Measurements from ENCODE around the gene ZP3.
"Not testable (repeated sequence)": the region's sequence is repeated elsewhere in the genome, so short reads cannot be mapped to it uniquely, and the experiment has no call there.

Gene ZP3

DNA sequence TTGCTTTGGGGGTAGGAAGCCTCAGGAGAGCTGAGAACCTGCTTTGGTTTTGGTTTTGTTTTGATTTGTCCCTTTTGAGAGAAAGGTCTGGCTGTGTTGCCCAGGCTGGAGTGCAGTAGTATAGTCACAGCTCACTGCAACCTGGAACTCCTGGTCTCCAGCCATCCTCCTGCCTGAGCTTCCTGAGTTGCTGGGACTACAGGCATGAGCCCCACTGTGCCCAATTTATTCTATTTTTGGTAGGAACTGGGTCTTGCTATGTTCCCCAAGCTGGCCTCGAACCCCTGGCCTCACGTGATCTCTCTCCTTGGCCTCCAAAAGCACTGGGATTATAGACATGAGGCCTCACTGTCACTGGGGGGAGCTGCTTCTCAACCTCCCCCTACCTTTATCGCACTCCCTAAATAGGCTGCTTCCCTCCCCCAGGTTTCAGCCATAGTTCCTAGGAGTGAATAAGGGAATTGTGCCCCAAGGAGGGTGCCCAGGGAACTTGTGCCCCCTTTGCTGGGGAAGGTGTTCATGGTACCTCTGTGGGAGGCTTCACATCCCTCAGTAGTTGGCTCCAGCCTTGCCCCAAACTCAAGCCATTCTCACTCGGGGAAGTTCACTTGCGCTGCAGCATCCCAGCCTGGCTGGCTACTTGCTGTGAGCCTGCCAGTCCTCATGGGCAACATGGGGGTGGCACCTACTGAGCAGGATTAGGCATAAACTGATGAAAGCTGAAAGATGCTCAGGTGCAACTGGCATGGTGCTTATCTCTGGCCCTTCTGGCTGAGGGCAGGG lies 18.1 kb downstream of the ZP3 start:
- not testable (repeated sequence) for DNase-seq

DNA sequence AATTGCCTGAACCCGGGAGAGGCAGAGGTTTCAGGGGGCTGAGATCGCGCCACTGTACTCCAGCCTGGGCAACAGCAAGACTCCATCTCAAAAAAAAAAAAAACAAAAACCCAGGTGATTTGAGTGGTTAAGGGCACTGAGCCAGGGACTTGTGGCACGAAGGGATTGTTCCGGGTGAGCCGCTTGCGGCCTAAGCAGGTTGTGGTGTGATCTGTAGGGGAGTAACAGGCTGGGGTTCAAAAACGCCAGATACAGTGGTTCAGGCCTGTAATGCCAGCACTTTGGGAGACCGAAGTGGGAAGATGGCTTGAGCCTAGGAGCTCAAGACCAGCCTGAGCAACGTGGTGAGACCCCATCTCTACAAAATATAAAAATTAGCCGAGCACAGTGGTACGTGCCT lies 19.1 kb downstream of the ZP3 start:
- DNase-seq = not testable (repeated sequence)

DNA sequence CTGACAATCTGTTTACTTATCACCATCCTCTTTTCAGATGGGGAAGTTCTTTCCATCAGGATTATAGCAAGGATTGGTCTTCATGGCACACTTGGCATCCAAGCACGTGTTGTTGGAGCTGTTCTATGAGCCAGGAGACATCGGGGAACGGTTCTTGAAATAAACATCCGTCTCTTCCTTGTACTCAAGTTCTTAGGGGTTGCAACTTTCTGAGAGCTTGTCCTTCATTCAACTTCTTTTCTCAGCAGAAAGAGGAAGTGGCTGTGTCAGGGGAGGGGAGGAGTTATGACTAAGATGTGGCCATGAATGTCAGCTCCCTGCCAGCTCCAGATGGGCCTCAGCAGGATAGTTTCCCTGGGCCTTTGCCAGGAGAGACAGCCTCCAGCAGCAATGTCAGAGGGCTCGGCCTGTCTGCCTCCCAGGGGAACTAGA lies 20.8 kb downstream of the ZP3 start:
- DNase-seq = not testable (repeated sequence)

DNA sequence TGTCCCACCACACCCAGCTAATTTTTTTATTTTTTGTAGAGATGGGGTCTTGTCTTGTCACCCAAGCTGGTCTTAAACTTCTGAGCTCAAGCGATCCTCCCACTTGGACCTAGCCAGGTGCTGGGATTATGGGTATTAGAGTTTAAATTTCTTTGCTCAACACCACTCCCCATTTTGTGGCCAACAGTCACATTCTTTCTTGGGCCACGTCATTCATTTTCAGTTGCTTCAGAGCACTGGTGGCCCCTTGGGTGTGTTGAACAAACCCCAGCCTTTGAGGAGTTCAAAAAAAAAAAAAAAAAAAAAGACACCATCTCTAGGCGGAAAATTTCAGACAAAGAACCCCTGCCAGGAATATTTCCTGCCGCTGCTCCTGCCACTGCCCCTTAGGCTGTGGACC lies 32.3 kb downstream of the ZP3 start:
- not testable (repeated sequence) for DNase-seq

DNA sequence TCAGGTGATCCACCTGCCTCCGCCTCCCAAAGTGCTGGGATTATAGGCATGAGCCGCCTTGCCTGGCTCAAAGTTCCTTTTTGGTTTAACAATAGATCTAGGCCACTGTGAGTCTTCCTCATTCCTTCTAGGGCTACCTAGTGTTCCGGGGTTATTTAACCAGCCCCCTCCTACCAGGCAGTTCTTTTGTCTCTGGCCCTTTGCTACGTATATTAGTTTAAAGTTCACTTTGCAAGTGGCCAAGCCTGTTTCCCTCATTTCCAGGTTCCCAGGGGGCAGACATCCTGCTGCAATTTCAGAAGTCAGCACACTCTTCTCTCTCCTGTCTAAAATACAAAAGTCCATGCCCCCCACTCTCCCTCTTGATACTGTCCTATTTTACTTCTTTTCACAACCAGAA lies 33.8 kb downstream of the ZP3 start:
- DNase-seq = not testable (repeated sequence)

DNA sequence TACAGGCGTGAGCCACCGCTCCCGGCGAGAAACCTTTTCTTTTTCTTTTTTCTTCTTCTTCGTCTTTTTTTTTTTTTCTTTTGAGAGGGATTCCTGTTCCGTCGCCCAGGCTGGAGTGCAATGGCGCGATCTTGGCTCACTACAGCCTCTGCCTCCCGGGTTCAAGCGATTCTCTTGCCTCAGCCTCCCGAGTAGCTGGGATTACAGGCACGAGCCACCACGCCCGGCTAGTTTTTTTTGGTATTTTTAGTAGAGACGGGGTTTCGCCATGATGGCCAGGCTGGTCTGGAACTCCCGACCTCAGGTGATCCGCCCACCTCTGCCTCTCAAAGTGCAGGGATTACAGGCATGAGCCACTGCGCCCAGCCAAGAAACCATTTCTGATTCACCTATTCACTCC lies 36.0 kb downstream of the ZP3 start:
- DNase-seq = not testable (repeated sequence)

DNA sequence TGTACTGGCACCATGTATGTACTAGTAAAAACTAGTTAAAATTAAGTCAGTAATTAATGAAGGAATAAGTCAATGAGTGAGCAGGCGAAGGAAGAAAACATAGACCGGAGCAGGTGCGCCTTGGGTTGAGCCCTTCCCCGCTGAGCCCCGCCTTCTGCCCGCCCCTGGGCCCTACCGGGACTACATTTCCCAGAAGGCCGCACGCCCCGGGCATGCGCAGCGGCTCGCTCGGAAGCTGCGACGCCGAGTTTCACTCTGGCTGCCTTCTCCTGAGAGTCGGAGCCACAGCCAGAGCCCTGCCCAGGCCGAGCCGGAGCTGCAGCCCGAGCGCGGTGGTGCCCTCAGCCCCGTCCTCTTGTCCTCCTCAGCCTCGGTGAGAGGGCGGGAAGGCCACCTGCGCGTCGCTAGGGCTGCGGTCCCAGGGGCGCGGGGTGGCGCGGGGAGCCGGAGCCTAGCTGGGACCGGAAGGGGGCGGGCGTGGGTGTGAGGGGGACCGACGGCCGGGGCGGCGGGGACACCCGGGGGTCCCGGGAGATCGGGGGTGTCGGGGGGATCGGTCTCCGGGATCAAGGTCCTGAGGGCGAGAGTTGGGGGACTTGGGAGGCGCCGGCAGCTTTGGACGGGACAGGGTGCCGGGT lies 36.8 kb downstream of the ZP3 start, which contains the start of gene DTX2:
Gene DTX2, plus strand, starts transcription at position 246 of the 638 bp plus-strand sequence. CDS start 18,801 bp downstream, outside the sequence.
- DNase-seq = not testable (repeated sequence)

DNA sequence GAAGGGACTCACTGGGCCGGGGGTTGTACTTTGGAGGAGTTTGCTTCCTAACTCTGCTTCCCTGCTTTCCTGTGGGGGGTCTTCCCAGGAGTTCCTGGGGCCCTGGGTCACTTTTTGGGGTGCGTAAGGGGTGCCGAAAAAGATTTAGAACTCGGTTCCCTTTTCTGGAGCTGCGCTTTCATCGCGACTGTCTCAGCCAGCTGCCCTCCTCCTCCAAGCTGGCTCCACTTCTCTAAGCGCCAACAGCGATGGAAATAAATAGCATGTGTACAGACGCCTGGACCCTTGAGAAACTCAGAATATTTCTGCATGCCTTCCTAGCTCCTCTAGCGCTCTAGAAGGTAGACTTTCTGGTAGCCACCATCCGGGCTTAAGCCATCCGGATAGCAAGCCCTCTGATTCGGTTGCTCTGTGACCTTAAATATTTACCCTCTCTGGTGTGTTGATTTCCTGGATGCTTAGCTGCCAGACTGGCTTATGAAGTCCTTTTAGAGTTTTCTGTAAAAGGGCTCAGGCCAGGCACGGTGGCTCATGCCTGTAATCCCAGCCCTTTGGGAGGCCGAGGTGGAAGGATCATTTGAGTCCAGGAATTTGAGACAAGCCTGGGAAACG lies 37.6 kb downstream of the ZP3 start:
- not testable (repeated sequence) for DNase-seq

DNA sequence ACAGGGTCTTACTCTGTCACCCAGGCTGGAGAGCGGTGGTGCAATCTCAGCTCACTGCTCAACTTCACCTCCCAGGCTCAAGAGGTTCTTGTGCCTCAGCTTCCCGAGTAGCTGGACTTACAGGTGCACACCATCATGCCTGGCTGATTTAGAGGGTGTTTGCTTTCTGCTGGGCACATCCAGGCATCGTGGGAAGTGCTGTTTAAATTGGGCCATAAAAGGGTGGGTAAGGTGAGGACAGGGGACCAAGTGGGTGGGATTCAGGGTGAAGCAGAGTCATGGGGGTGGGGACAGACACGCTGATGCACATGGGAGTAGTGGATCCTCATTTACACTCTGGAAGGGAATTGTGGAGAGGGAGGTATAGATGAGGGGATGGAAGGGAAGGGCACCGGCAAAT lies 40.2 kb downstream of the ZP3 start:
- not testable (repeated sequence) for DNase-seq

DNA sequence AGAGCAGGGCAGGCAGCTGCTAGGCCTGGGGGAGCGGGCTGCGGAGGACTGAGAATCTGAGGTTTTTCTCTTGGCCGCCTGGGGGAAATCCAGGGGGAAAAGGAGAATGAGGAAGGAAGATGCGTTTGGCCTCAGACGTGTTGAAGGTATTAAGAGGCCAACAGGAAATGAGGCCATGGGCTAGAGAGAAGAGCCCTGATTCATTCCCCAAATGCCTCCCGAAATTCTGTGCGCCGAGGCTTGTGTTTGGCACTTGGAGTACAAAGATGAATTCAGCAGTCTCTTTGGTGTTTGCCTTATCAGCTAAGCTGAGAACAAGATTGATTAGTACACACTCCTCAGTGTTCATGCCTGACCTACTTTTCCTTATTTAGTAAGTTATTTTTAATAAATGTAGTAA lies 41.2 kb downstream of the ZP3 start:
- not testable (repeated sequence) for DNase-seq

DNA sequence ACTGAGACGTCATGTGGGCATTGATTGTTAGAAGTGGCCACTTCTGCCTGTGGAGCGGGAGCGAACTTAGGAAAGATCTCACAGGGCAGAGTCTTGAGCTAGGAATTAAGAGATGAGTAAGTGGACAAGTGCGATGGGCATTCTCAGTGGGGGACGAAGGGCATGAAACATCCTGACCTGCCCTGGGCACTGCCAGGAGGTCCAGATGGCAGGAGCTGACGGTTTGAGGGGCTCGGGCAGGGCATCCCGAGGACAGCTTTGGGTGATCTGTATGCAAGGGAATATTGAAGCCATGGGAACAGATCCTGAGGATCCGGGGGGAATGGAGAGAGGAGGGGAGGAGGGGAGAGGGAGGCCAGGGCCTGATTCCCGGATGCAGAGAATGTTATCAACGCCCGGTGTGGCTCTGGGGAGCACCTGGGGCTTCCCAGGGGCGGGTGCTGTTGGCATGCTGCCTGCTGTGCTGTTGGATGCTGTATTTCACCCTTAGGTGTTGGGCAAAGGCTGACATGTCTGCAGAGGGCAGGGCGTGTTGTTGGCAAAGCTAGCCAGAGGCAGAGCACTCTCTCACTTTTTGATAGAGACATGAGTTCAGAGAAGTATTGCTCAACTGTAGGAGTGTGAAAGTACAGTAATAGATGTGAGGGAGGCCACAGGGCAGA lies 43.1 kb downstream of the ZP3 start:
- DNase-seq = not testable (repeated sequence)

DNA sequence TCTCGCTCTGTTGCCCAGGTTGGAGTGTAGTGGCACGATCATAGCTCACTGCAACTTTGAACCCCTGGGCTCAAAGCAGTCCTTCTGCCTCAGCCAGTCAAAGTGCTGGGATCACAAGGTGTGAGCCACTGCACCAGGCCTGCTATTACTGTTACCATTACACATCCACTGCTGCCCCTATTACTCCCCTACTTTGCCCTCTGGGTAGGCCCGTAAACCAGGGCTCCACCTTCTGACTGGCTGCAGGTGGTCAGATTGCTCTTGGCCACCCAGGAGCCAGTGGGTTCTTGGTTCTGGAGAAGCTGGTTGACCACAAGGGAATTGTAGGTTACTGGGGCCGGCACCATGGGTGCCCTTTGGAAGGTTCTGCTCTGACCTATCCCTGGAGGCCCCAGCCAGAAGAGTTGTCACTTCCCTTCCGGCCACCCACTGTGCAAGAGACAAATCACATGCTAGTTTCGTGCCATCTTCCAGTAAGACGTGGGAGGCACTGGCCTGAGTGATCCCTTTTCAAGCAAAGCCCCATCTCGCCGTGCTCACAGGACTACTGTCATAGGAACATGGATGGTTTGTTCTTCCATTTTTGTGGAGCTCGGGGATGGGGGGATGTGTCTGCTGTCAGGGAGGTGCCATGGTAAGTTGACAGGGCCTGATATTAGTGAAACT lies 46.9 kb downstream of the ZP3 start:
- not testable (repeated sequence) for DNase-seq

DNA sequence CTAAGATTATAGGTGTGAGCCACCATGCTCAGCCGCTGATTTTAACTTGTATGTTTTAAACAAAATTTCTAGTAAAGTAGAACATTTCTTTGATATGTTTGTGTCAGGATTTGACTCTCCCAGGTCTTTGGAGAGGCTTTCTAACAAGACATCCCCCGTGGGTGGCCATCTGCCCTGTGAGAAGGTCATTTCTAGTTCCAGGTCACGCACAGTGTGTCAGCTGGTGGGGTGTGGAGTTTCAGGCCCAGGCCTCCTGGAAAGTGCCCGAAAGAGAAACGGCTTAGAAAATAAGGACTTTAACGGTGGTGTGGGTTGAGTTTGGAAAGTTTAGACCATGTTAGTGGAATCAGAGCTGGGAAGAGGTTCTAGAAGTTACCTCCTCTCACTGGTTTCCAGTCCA lies 48.3 kb downstream of the ZP3 start:
- not testable (repeated sequence) for DNase-seq

DNA sequence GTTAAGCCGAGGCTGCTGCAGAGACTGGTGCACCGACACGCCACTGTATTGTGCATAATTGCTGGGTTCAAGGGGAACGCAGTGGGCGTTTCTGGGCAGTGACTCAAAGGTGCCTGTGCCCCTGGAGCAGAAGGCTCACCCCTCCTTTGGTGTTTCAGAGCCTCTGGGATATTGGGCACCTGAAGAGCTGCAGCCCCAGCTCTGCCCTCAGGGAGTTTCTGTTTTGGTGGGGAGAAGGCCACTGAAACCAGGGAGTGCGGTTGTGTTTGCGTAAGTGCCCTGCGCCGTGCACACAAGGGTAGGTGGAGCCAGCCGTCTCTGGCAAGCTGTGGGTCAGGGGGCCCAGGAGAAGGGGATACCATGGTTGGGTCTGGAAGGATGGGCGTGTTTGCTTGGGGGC lies 51.5 kb downstream of the ZP3 start:
- DNase-seq = not testable (repeated sequence)

DNA sequence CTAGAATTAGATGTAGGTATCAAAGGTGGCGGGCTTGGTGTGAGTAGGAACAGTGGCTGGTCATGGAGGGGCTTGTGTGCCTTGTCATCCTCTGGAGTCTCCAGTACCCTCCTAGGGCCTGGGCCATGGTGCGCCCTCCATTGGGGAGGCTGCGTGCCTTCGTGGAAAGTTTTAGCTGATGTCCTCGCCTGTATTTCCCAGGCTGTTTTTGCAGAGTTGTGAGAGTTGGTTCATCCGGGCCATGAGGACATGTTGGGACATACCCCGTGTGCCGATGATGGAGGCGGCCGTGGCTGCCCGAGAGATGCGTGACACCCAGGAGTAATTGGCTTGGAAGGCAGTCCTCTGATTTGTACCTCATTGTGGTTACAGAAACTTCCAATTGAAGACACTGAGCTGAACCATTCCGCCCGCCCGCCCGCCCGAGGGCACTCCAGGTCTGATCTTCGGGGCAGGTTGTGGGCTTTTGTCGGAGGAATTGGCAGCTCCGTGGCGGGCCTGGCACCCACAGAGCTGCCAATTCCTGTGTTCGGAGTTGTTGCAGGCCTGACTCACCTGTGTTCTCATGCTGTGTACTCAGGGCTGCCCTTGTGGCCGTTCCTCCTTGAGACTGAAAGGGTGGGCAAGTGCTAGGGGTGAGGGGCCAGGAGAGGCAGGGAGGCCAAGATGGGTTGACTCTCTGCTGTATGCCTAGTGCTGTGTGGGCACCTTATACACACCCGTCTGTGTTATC lies 52.2 kb downstream of the ZP3 start:
- not testable (repeated sequence) for DNase-seq

DNA sequence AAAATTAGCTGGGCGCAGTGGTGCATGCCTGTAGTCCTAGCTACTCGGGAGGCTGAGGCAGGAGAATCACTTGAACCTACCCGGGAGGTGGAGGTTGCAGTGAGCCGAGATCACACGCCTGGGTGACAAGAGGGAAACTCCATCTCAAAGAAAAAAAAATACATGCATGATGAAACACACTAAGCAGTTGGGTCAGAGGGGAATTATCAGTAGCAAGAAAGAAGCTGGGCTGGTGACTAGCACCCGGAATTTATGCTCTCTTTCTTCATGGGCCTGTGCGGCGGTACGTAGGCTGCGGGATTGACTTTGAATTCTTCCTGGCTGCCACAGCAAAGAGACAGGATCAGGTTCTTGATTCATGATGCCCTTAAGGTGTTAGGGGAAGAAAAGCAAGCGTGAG lies 54.9 kb downstream of the ZP3 start:
- not testable (repeated sequence) for DNase-seq

DNA sequence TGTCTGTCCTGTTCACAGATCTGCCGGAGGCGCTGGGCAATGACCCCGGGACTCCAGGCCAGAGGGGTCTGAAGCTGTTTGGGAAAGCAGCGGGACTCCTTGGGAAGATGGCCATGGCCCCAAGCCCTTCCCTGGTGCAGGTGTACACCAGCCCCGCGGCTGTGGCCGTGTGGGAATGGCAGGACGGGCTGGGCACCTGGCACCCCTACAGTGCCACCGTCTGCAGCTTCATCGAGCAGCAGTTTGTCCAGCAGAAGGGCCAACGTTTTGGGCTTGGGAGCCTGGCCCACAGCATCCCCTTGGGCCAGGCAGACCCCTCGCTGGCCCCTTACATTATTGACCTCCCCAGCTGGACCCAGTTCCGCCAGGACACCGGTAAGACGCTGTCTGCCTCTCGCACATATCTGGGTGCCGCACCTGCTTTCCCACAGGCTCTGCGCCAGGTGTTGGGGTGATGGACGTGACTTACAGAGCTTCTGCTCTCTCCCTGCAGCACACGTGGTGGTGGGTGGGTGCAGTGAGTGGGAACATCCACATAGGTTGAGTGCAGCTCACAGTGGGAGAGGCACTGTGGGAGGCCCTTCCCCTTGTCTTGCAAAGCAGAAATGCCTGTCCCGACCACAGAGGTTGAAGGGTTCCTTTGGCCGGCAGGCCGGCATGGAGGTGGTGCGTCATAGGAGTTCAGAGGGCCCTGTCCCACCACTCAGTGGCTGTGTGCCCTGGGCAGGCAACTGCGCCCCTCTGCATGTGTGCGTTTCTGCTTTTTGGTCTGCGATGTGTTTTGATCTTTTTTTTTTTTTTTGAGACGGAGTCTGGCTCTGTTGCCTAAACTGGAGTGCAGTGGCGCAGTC lies 55.9 kb downstream of the ZP3 start:
- DNase-seq = not testable (repeated sequence)

DNA sequence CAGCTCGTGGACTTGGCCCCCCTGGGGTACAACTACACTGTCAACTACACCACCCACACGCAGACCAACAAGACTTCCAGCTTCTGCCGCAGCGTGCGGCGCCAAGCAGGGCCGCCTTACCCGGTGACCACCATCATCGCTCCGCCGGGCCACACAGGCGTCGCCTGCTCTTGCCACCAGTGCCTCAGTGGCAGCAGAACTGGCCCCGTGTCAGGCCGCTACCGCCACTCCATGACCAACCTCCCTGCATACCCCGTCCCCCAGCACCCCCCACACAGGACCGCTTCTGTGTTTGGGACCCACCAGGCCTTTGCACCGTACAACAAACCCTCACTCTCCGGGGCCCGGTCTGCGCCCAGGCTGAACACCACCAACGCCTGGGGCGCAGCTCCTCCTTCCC lies 57.9 kb downstream of the ZP3 start:
- DNase-seq = not testable (repeated sequence)

DNA sequence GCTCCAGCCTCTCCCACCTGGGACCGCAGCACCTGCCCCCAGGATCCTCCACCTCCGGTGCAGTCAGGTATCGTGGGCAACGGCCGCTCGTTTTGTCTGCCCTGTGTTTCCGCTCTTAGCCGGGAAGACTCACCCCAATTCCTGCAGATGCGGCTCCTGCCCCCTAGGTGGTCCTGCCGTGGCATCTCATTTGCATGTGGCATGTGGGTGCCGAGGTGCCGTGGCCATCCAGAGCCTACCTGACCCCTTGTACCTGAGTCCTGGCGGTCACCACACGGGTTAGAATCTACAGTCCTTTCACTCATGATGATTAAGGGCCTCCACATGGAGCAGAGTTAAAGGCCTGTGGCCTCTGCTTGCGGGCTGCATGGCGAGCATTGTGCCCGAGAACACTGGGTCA lies 58.3 kb downstream of the ZP3 start:
- not testable (repeated sequence) for DNase-seq

DNA sequence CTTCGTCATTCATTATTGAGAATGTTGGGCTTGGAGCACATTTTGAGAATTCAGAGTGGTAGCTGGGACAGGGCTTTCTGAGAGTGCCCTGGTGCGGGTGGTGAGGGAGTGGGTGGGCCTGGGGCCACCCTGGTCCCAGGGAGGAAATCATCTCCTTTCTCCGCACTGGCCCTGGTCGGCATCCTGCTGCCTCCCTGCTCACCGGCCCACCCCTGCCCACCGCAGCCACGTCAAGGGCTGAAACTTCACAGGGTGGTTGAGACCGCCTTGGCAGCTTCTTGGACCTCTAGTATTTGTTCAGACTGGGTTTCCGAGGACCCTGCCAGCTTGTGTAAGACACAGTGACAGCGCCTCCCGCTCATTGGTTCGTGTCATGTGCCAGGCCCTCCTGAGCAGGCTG lies 59.7 kb downstream of the ZP3 start:
- DNase-seq = not testable (repeated sequence)

Measured in effector CD8-positive, alpha-beta T cell (primary cell).